Left ventricle myocardium inferior (tissue), 1 donor: ENCODE results near the gene COMMD2. TPM values are rescaled to one million over a fixed set of nuclear protein-coding genes. Genes with fewer than 3 reads are reported as not detected.

Experiments
- DNase-seq: peaks from one replicate; pipeline ENCODE4 v3.0.0-alpha.2; 2020
- H3K27ac ChIP-seq: fragments of 200-600 bp; replicated peaks from 2 replicates; pipeline ENCODE4 v1.8.0; 2021
- H3K27me3 ChIP-seq: fragments of 200-600 bp; 2 replicates; pipeline ENCODE4 v1.8.0; 2021; ENCODE audit warnings: low read depth
- H3K36me3 ChIP-seq: fragments of 200-600 bp; 2 replicates; pipeline ENCODE4 v1.8.0; 2021
- H3K4me1 ChIP-seq: fragments of 200-600 bp; 2 replicates; pipeline ENCODE4 v1.8.0; 2021
- H3K4me3 ChIP-seq: fragments of 200-600 bp; 2 replicates; pipeline ENCODE4 v1.8.0; 2021; ENCODE audit warnings: mild to moderate bottlenecking, moderate library complexity
- H3K9me3 ChIP-seq: fragments of 200-600 bp; replicated peaks from 2 replicates; pipeline ENCODE4 v1.8.0; 2021
- intact Hi-C: fragments of 100-400 bp; cut with micrococcal nuclease; formaldehyde crosslinking; loops from one replicate; pipeline ENCODE4 v1.11.0; 2022
- total RNA-seq: library from RNA; stranded (reverse); fragmentation: NEBNext Ultra II Directional; extraction: Animal tissue kit (Norgen Biotek cat#: 25700); gene quantifications from one replicate; pipeline ENCODE4 v1.2.1, GENCODE V29; 2021
- TF ChIP-seq, protein P1 (sequence below): fragments of 200-600 bp; IDR thresholded peaks from 2 replicates; pipeline ENCODE4 v1.8.0; 2021; ENCODE audit warnings: antibody characterized with exemption, mild to moderate bottlenecking, borderline replicate concordance
- donor health status: DM: no; HTN: yes; CAD: no; lungs with severe emphysema.

COMMD2 gene
- total RNA-seq, 1 donor from 2014 or later, result 18.4 TPM

GRCh38 chr3:149720918-149721317 is 31.4 kb downstream of the COMMD2 start:
- H3K27ac ChIP-seq, result no peak overlapping the region
- DNase-seq, result no peak
- intact Hi-C loops, result no loop called here
- H3K27me3 ChIP-seq, result no peaks in the 10 kb centered on the region
- TF ChIP-seq, protein P1, sequence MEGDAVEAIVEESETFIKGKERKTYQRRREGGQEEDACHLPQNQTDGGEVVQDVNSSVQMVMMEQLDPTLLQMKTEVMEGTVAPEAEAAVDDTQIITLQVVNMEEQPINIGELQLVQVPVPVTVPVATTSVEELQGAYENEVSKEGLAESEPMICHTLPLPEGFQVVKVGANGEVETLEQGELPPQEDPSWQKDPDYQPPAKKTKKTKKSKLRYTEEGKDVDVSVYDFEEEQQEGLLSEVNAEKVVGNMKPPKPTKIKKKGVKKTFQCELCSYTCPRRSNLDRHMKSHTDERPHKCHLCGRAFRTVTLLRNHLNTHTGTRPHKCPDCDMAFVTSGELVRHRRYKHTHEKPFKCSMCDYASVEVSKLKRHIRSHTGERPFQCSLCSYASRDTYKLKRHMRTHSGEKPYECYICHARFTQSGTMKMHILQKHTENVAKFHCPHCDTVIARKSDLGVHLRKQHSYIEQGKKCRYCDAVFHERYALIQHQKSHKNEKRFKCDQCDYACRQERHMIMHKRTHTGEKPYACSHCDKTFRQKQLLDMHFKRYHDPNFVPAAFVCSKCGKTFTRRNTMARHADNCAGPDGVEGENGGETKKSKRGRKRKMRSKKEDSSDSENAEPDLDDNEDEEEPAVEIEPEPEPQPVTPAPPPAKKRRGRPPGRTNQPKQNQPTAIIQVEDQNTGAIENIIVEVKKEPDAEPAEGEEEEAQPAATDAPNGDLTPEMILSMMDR, result no peak
- H3K4me3 ChIP-seq, result no peak overlapping the region
- H3K4me1 ChIP-seq, result peaks cover 3% of the 10 kb centered on the region
- H3K36me3 ChIP-seq, result no peaks in the 10 kb centered on the region
- H3K9me3 ChIP-seq, result peaks cover 19% of the 10 kb centered on the region

- no peak overlapping the region for H3K27ac ChIP-seq
- TF ChIP-seq, protein P1, result peak; percentile 85
- DNase-seq, result no peak
- H3K4me1 ChIP-seq, result peaks cover 3% of the 10 kb centered on the region
- H3K36me3 ChIP-seq, result no peaks in the 10 kb centered on the region
- peak overlapping the region; percentile 35 for H3K4me3 ChIP-seq
- H3K9me3 ChIP-seq, result peaks cover 19% of the 10 kb centered on the region
- H3K27me3 ChIP-seq, result no peaks in the 10 kb centered on the region
- intact Hi-C loops, result loop anchor here (5.0 kb wide), 1 partner anchor 205 kb away; no protein-coding TSS in a partner anchor
These were observed 34.8 kb downstream of the COMMD2 start for GRCh38 chr3:149717391-149718056.

DNA sequence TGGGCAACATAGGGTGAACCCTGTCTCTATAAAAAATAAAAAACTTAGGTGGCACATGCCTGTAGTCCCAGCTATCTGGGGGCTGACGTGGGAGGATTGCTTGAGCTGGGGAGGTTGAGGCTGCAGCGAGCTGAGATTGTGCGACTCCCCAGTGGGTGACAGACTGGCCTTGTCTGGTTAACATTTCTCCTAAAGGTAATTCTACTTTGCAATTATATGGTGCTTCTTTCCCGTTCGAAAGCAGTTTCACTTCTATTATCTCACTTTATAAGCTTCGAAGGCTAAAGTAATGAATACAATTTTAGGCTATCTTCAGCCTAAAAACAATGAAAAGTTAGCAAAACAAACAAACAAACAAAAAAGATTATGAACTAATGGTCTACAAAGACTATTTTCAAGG is 35.3 kb downstream of the COMMD2 start:
- Histone ChIP-seq H3K27me3 (no peaks in the 10 kb centered on the region), H3K4me1 (peaks cover 3% of the 10 kb centered on the region), H3K36me3 (no peaks in the 10 kb centered on the region), H3K27ac (no peak overlapping the region), H3K4me3 (peak overlapping the region; percentile 35), H3K9me3 (peaks cover 19% of the 10 kb centered on the region)
- no peak for DNase-seq
- TF ChIP-seq, protein P1, result no peak
- intact Hi-C loops, result loop anchor here (5.0 kb wide), 1 partner anchor 205 kb away; no protein-coding TSS in a partner anchor

GRCh38 chr3:149715247-149715646 is 37.0 kb downstream of the COMMD2 start:
- no peak overlapping the region for H3K27ac ChIP-seq
- H3K27me3 ChIP-seq, result no peaks in the 10 kb centered on the region
- no peak overlapping the region for H3K4me3 ChIP-seq
- TF ChIP-seq, protein P1, result no peak
- intact Hi-C loops, result loop anchor here (5.0 kb wide), 1 partner anchor 203 kb away; no protein-coding TSS in a partner anchor
- peaks cover 2% of the 10 kb centered on the region for H3K9me3 ChIP-seq
- peaks cover 3% of the 10 kb centered on the region for H3K4me1 ChIP-seq
- no peaks in the 10 kb centered on the region for H3K36me3 ChIP-seq
- no peak for DNase-seq

GRCh38 chr3:149713730-149714654 is 38.3 kb downstream of the COMMD2 start:
- TF ChIP-seq, protein P1, result no peak
- intact Hi-C loops, result no loop called here
- peaks cover 3% of the 10 kb centered on the region for H3K4me1 ChIP-seq

More at GRCh38 chr3:149713730-149714654, 38.3 kb downstream of the COMMD2 start:
- no peak for DNase-seq
- Histone ChIP-seq H3K36me3 (no peaks in the 10 kb centered on the region), H3K9me3 (no peaks in the 10 kb centered on the region), H3K4me3 (no peak overlapping the region), H3K27ac (no peak overlapping the region), H3K27me3 (no peaks in the 10 kb centered on the region)
